Islet of Langerhans (tissue), 1 donor: ENCODE data around the gene OTULINL.
A peak's percentile ranks its signal among the peaks of the same experiment; 100 is the strongest.

Source experiments
- FAIRE-seq: peaks from one replicate; lab custom pipeline; 2011; peaks lifted over from hg19 to GRCh38; lab: Jason Lieb, UNC

OTULINL gene

DNA sequence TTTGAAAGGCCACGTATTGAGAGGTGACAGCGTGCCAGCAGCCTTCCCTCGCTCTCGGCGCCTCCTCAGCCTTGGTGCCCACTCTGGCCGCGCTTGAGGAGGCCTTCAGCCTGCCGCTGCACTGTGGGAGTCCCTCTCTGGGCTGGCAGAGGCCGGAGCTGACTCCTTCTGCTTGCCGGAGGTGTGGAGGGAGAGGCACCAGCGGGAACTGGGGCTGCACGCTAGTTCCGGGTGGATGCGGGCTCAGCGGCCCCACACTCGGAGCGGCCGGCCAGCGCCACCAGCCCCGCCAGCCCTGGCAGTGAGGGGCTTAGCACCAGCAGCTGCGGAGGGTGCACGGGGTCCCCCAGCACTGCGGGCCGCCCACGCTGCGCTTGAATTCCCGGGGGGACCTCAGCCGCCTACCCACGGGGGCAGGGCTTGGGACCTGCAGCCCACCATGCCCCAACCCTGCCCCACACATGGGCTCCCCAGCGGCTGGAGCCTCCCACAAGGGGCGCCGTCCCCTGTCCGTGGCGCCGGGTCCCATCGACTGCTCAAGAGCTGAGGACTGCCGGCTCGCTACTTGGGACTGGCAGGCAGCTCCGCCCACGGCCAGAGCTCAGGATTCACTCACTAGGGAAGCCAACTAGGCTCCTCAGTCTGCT, 4.4 kb upstream of the OTULINL start:
- FAIRE-seq: no peak

DNA sequence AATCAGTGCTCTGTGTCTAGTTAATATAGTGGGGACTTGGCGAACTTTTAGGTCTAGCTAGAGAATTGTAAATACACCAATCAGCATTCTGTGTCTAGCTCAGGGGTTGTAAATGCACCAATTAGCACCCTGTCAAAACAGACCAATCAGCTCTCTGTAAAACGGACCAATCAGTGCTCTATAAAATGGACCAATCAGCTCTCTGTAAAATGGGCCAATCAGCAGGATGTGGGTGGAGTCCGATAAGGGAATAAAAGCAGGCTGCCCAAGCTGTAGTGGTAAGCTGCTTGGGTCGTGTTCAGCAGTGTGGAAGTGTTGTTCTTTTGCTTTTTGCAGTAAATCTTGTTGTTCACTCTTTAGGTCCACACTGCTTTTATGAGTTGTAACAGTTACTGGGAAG, 3.6 kb upstream of the OTULINL start:
- FAIRE-seq: no peak

DNA sequence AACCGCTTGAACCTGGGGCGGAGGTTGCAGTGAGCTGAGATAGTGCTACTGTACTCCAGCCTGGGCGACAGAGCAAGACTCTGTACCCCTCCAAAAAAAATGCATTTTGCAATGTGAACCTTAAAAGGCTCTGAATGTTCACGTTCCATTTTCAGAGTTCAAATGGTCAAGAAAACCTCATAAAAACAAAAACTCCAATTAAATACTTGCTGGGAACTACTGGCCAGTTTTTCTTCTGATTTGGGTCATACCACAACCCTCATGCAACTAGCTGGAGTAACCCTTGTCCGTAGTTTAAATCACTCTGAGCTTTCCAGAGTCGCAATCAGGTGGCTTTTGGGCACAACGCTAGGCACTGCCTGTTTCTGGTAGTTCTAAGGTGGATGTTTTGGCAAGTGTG, 2.3 kb upstream of the OTULINL start:
- FAIRE-seq: no peak

DNA sequence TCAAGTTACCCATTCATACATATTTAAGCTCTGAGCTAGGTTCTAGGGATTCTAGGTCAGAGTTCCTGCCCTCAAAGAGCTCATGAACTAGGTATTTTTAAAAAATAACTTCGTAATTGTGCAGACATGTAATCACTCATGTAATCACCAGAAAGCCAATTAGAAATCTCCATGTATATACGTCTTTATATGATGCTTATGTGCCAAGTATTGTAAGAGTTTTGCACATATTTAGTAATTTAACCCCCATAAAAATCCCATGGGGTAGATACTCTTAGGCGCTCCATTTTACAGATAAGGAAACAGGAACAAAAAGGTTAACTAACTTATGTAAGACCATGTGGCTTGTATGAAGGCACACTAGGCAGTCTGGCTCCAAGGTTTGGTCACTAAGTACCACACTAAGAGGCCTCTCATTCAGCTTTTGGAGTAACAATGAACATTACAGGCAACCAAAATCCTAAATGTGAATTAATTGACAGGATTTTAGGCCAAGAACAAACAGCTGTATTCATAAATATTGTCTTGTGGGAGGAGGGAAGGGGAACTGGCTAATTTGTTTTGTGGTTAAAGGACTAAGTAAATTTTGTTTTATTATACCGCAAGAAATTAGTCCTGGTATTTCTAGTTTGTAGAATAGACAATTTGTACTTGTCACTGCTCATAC, 1.7 kb upstream of the OTULINL start:
- no peak for FAIRE-seq

DNA sequence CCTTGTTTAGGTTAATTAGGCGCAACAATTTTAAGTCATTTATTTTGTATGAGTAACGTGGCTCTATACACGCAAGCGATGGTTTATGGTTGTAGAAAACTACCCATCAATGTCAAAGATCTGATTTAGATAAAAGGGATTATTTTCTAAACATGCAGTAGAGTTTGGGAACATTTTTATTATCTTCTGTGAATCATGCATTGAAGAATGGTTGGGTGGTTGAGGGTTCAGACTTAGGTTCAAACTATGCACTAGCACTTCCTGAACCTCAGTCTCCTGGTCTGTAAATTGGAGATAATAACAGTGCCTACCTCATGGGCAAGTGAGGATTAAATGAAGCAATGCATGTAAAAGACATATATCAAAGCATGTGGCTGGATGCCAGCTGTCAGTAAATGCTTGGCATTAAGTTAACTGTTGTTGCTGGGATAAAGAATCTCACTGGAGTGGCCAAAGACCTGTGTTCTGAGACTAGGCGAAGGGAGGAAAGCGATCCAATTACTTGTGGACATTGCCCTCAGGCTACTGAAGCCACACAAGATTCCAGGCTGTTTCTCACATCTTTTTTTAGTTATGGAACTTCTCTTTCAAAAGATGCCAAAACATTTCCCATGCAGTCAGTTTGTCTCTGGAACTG, 1.1 kb upstream of the OTULINL start:
- no peak for FAIRE-seq

DNA sequence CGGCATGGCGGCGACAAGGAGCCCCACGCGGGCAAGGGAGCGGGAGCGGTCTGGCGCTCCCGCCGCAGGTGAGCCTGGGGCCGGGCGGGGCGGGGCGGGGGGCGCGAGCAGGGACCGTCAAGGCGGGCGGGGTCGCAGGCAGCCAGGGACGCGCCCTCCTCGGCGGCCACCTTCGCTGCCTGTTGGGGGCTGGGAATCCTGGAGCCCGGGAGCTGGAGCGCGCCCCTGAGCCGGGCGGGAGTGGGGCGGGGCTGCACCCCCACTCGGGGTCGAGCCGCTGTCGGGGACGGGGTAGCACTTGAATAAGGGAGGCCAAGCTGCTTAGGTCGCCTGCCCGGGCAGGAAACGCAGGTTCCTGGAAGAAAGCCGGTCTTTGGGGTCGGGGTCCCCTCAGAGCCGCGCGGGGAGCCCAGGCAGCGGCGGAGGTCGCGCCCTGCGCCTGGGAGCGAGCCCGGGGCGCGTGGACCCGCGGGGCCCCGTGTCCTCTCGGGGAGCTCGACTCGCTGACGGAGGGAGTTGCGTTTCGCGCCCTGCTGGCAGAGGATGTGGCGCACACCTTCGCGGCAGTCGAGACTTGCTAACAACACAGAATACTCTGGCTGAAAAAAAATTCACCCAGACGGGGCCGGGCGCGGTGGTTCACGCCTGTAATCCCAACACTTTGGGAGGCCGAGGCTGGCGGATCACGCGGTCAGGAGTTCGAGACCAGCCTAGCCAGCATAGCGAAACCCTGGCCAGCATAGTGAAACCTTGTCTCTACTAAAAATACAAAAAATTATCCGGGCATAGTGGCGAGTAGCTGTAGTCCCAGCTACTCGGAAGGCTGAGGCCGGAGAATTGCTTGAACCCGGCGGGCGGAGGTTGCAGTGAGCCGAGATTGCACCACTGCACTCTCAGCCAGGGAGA, 552 bp downstream of the OTULINL start:
- FAIRE-seq: no peak

DNA sequence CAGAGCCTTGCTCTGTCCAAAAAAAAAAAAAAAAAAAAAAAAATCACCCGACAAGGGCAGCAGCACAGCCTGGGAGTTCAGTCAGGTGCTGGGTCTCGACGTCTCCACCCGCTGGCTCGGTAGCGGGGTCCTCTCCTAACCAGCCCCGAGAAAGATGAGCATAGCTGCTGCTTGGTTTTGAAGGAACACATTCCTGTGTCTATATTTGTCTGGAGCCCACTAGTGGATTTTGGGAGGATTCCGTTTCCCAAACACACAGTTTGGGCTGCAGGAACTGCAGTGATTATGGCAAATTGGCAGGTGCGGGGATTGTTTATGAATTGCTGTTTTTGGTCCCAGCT, 1.2 kb downstream of the OTULINL start:
- FAIRE-seq: no peak

DNA sequence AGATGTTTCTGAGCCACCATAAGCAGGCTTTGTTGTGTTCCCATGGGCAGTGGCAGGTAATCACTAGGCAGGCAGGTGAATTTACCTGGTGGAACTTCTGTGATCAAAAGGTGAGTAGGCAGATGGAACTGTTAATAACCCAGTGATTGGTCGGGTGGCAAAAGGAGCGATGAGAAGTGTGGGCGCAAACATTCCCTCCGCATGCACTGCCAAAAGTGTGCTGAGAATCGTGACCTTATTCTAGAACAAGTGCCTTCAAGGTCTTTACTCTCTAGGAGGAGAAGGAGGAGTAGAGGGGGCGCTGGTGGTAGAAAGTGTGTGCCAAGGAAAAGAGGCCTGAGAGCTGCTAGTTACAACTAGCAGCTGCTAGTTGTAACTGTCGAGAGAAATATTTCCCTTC, 3.3 kb downstream of the OTULINL start:
- no peak for FAIRE-seq

DNA sequence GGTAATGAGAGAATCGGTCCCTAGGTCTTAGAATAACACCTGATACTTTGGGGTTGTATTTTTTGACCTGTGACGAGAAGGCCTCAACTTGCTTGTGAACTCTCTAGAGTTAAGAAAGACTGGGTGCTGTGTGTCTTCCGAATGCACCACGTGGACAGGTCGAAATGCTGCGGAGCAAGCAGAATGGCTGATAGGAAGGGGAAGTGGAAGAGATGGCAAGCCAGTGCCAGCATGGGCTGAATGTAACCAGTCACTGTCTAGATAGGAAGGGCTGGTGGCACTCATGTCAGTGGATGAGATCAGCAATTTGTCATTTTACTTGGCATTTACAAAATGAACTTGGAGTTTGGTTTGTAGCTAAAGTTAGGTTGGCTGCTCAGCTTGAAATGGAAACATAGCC, 5.6 kb downstream of the OTULINL start:
- FAIRE-seq: no peak

DNA sequence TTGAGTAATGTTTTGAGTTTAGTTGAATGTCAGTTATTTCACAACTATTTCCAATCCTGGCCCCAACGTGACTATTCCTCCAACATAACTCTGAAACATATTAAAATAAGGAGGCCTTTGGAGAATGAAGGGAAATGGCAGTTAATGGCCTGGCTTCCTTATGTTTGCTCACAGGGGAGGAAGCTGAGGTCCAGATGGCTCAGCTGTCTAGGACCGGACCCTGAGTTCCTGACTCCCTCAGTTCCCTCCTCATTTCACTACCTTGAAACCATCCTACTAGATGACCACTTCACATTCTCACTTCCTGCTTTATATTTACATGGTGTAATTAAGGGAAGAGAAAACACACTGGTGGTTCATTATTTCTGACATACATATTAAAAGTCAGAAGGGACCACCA, 6.6 kb downstream of the OTULINL start:
- FAIRE-seq: no peak

DNA sequence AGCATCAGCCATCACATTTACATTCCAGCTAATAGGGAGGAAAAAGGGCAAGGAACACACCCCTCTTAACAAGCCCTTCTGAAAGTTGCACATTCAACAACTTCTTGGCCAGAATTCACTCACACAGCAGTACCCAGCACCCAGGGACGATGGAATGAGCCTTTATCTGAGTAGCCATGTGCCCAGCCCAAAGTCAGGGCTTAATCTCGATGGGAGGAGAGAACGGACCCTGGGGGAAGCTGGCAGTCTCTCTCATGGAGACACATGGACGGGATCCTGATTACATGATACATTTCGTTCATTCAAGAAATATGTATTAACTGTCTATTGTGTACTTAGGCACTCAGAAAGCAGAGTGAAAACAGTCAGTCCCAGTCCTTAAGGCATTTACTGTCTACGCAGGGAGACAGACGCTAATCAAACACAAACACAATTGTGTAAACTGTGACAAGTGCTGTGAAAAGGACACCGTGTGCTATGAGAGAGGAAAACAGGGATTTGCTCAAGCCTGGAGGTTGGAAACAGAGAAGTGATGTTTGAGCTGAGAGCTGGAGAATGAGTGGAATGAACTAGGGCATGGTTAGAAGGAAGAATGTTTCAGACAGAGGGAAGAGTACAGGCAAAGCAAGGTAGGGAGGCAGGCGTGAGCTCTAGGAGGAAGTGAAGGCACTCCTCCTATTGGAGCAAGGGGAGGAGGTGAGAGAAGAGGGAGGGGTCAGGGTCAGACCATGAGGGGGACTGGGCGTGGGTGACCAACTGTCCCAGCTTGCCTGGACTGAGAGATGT, 7.4 kb downstream of the OTULINL start:
- FAIRE-seq: peak; percentile 73

DNA sequence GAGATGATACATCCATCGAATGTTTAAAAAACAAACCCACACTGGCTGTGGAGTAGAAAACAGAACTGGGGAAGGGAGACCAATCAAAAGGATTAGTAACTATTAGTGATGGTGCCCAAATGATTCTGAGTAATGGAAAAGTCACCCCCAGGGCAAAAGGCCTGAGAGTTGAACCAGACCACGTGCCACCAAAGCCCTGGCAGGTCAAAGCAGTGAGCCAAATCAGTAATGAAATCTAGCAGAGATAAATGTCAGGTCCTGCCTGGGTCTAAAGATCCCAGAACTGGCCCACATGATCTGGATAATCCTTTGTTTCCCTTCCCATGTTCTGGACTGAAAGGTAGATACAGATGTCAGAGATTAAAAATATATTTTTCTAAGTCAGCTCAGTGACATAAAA, 9.4 kb downstream of the OTULINL start:
- FAIRE-seq: no peak

DNA sequence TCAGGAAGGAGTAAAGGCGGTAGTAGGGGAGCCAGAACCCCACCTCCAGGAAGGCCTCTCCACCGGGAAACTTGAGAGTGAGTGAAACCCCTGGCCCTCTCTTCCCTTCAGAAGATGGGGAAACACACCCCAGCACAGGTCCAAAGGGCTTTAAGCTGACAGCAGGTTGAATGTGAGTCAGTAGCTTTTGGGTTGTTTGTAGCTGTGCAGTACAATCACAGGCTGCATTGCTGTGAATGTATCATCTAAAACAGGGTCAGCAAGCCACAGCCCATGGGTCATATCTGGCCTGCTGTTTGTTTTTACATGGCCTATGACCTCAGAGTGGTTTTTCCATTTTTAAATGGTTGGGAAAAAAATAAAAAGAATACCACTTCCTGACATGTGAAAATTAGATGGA, 10.0 kb downstream of the OTULINL start:
- no peak for FAIRE-seq

DNA sequence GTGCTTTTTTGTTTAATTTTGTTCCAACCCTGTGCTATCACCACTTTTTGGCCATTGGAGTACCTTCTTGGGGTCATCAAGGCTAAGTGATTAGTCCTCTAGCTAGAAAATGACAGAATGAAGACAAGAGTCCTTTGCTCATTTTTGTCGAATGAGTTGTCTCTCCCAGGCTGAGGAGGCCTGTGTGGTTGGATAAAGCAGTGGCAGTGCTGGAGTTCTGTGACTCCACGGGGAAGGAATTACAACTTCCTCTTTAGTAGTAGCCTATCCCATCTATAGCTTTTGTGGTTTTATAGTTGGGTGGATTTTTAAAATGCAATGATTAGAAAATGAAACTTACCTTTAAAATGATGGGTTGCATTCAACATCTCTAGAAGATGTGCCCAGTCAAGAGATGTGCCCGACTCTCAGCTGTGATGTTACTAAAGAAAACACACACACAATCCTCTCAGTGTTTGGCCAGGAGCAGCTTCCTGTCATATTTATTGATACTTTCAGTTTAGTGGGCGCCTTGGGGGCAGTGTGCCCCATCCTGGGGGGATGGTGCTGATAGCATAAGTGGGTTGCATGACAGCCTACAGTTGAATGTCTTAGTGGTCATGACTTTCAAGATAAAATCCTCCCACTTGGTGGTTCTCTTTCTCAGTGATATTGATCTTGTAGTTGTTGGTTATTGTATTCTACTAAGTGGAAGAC, 11.9 kb downstream of the OTULINL start:
- no peak for FAIRE-seq

DNA sequence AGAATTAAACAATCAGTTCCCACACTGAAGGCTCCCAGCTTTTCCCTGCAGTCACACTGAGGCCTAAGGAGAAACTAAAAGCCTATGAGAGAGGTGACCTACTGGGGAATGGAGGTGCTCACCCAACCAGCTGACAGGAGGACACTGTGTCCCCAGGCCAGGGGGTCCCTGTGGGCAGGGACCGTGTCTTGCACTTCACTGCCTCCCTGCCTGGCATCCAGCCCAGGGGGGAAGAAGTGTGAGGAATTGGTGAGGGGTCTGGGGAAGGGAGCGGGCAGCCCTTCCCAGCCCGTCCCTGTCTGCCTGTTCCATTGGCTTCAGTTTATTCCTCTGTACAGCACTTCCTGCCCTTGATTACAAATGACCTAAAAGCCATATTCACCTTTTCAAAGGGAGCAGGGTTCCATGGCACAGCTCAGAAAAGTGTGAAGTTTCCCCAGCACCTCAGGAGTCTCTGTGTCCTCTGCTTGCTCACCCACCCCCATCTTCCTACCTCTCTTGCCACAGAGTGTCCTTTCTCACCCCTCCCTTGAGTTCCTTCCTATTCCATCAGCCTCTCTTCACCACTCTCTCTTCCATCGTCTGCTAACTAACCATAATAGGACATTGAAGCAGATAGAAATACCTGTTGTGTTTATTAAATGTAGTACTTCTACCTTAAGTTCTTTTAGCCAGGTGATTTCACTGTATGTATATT, 12.9 kb downstream of the OTULINL start:
- FAIRE-seq: no peak

DNA sequence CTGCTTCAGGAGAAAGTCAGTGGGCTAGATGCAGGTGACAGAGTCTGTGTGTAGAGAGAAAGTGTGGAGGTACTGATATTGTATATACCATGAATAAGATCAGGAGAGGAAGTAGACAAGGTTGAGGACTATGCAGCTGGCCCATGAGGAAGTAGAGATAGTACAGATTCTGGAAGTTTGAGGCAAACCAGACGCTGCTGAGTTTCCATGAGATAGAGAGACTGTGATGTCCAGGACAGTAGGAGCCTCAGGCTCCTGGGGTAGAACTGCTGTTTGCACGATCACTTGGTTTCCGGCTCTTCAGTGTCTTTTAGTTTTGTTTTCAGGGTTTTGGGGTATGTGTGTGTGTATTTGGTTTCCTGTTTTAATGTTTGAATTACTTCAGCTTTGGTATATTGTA, 13.6 kb downstream of the OTULINL start:
- no peak for FAIRE-seq

DNA sequence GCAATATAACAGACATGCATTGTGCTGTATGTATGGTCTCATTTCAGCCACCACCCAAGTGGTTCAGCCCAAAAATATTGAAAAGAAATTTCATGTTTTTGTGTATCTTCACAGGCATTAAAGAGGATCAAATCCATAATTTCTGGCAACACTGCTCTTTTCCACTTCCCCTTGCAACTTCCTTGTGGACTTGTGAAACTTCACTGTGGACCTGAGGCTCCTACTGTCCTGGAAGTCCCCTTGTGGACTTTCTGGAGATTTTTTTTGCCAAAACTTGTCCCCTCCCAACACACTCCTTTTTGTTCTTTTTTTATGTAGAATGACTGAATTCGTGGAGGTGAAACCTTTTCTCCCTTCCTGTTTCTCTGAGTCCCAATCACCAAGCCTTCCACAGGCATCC, 14.3 kb downstream of the OTULINL start:
- no peak for FAIRE-seq

DNA sequence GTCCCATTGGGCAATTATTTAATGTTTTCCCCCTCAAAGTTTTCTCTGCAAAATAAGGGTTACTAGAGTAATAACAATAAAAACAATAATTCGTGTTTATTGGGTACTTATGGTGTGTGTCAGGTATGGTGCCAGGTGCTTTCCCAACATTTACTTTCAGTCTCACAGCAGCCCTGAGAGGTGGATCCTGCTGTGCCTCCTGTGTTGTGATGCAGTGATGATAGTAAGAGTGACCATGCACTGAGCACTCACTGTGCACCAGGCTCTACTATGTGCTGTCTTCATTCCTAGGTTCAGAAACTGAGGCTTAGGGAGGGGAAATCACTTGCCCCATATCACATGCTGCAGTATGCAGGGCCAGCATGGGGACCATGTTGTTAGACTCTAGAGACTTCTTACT, 15.5 kb downstream of the OTULINL start:
- no peak for FAIRE-seq

DNA sequence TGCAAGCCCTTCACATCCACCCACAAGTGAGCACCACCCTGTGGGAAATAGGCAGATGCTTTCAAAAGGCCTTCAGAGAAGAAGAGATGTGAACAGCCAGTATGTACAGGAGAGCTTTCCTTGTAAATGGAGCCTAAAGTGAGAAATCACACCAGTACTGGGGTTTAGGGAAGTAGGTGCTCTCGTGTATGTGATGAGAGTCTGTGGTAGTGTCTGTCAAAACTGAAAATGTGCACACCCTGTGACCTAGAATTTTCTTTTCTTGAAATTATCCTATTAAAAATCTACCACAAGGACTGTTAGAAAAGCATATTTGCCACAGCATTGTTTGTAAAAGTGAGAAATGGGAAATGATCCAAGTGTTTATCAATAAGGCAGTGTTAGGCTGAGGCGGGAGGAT, 16.6 kb downstream of the OTULINL start:
- no peak for FAIRE-seq

DNA sequence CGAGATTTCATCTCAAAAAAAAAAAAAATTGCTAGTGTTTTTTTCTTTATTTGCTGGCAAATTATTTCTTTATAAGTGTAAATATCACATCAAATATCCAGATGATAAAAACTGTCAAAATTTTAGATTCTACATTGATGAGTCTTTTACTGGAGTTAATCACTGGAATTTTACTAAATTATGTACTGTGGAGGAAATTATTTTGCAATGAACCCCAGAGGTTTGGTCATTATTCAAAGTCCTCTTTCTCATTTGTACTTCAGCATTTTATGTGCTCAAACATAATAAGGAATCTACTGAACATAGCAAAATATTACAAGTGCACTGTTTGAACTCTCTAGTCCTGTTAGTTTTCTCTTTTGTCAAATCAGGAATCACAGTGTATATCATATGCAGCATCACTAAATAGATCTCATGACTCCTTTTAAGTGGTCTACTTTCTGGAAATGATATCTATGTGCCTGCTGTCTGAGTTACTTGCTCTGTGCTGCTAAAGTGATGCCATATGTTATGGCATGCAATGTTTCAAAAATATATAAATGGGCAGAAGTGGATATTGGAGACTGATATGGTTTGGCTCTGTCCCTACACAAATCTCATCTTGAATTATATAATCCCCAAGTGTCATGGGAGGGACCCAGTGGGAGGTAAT, 18.0 kb downstream of the OTULINL start:
- FAIRE-seq: peak; percentile 56
